ENCODE results near the gene PSMC3IP. TPM values are rescaled to one million over a fixed set of nuclear protein-coding genes. Genes with fewer than 3 reads are reported as not detected.

The PSMC3IP gene
- total RNA-seq, 1 donor from 2014 or later = 5.6 TPM

DNA sequence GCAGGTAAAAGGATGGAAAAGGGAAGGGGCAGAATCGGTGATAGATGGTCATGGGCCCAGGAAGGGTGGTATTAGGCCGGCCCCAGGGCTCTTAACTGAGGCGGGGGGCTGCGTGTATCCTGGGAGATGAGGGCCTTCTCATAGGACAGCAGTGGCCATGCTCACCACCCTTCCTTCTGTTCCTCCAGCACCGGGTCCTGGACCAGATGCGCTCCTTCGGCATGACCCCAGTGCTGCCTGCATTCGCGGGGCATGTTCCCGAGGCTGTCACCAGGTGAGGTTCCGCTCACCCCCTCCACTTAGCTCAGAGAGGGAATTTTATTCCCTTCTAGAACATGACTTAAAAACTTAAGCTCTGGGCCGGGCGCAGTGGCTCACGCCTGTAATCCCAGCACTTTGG, 39.0 kb downstream of the PSMC3IP start:
- H3K4me3 Mint-ChIP-seq (ENCODE audit: unreplicated experiment) = peak overlapping the region; percentile 85
- H3K27ac Mint-ChIP-seq (ENCODE audit: unreplicated experiment) = peak overlapping the region; percentile 71
- H3K9me3 Mint-ChIP-seq (ENCODE audit: unreplicated experiment) = no peaks in the 10 kb centered on the region
- no peak for DNase-seq (ENCODE audit: extremely low spot score, unreplicated experiment)
- H3K36me3 Mint-ChIP-seq (ENCODE audit: unreplicated experiment) = peaks cover 15% of the 10 kb centered on the region
- peaks cover 32% of the 10 kb centered on the region for H3K4me1 Mint-ChIP-seq (ENCODE audit: unreplicated experiment)
- no peaks in the 10 kb centered on the region for H3K27me3 Mint-ChIP-seq (ENCODE audit: unreplicated experiment)
- TF ChIP-seq, protein P1, sequence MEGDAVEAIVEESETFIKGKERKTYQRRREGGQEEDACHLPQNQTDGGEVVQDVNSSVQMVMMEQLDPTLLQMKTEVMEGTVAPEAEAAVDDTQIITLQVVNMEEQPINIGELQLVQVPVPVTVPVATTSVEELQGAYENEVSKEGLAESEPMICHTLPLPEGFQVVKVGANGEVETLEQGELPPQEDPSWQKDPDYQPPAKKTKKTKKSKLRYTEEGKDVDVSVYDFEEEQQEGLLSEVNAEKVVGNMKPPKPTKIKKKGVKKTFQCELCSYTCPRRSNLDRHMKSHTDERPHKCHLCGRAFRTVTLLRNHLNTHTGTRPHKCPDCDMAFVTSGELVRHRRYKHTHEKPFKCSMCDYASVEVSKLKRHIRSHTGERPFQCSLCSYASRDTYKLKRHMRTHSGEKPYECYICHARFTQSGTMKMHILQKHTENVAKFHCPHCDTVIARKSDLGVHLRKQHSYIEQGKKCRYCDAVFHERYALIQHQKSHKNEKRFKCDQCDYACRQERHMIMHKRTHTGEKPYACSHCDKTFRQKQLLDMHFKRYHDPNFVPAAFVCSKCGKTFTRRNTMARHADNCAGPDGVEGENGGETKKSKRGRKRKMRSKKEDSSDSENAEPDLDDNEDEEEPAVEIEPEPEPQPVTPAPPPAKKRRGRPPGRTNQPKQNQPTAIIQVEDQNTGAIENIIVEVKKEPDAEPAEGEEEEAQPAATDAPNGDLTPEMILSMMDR (IDR thresholded peaks at IDR 0.05) = no peak

DNA sequence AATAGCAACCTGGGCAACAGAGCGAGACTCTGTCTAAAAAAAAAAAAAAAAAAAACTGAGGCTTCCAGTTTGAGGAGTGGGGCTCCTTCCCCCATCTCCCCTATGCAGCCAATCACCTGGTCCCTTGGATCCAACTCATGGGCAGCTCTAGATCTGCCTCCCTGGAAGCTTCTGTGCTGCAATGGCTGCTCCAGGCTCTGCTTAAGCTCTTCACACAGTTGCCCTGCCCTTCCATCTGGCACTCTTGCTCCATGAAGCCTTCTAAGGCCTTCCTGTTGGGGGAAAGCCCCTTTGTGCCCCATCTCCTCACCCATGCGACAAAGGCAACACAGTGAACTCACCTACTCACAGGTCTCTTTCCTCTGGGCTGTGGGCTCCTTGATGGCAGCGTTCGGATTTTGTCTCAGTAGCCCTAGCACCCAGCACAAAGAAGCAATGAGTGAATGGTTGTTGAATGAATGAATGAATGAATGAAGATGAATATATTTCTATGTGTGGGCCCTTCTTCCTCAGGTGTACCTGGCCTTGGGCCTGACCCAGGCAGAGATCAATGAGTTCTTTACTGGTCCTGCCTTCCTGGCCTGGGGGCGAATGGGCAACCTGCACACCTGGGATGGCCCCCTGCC, 39.6 kb downstream of the PSMC3IP start:
- H3K27me3 Mint-ChIP-seq (ENCODE audit: unreplicated experiment) = no peaks in the 10 kb centered on the region
- DNase-seq (ENCODE audit: extremely low spot score, unreplicated experiment) = no peak
- peaks cover 34% of the 10 kb centered on the region for H3K4me1 Mint-ChIP-seq (ENCODE audit: unreplicated experiment)
- no peaks in the 10 kb centered on the region for H3K9me3 Mint-ChIP-seq (ENCODE audit: unreplicated experiment)
- H3K4me3 Mint-ChIP-seq (ENCODE audit: unreplicated experiment) = peak overlapping the region; percentile 85
- TF ChIP-seq, protein P1 (IDR thresholded peaks at IDR 0.05) = no peak
- H3K27ac Mint-ChIP-seq (ENCODE audit: unreplicated experiment) = peak overlapping the region; percentile 71
- peaks cover 12% of the 10 kb centered on the region for H3K36me3 Mint-ChIP-seq (ENCODE audit: unreplicated experiment)

- H3K27me3 Mint-ChIP-seq (ENCODE audit: unreplicated experiment) = no peaks in the 10 kb centered on the region
- peaks cover 34% of the 10 kb centered on the region for H3K4me1 Mint-ChIP-seq (ENCODE audit: unreplicated experiment)
- H3K4me3 Mint-ChIP-seq (ENCODE audit: unreplicated experiment) = peak overlapping the region; percentile 85
- H3K27ac Mint-ChIP-seq (ENCODE audit: unreplicated experiment) = peak overlapping the region; percentile 78
- DNase-seq (ENCODE audit: extremely low spot score, unreplicated experiment) = no peak
- no peaks in the 10 kb centered on the region for H3K9me3 Mint-ChIP-seq (ENCODE audit: unreplicated experiment)
- TF ChIP-seq, protein P1 (IDR thresholded peaks at IDR 0.05) = no peak
- peaks cover 10% of the 10 kb centered on the region for H3K36me3 Mint-ChIP-seq (ENCODE audit: unreplicated experiment)
These were observed 40.2 kb downstream of the PSMC3IP start for GRCh38 chr17:42537156-42537805.

DNA sequence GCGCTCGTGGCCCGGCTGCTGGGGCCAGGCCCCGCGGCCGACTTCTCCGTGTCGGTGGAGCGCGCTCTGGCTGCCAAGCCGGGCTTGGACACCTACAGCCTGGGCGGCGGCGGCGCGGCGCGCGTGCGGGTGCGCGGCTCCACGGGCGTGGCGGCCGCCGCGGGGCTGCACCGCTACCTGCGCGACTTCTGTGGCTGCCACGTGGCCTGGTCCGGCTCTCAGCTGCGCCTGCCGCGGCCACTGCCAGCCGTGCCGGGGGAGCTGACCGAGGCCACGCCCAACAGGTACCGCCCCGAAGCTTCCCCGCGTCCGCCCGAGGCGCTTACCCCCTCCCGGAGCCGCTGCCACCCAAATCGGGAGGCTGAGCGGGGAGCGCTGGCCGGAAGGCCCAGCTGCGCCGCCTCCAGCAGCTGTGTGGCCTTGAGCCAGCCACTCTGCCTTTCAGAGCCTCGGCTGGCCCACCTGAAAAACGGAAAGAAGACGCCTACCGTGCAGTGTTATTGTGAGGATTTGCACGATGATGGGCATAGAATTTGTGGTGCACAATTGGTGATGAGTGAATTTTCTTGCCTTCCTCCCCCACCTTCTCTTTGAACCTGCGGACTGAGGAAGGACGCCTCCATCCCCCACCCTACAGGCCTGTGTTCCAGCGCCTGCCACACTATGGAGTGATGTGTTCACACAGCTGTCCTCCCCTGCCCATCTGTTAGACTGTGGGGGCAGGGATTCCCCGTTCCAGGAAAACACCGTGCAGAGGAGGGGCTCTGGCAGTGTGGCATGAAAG, 41.0 kb downstream of the PSMC3IP start:
- peak; percentile 91 for DNase-seq (ENCODE audit: extremely low spot score, unreplicated experiment)
- Mint-ChIP-seq H3K36me3 (ENCODE audit: unreplicated experiment) (peaks cover 10% of the 10 kb centered on the region), H3K4me3 (ENCODE audit: unreplicated experiment) (peak overlapping the region; percentile 85), H3K9me3 (ENCODE audit: unreplicated experiment) (no peaks in the 10 kb centered on the region), H3K27me3 (ENCODE audit: unreplicated experiment) (no peaks in the 10 kb centered on the region), H3K27ac (ENCODE audit: unreplicated experiment) (peak overlapping the region; percentile 78), H3K4me1 (ENCODE audit: unreplicated experiment) (peaks cover 39% of the 10 kb centered on the region)
- TF ChIP-seq, protein P1 (IDR thresholded peaks at IDR 0.05) = no peak

- H3K27me3 Mint-ChIP-seq (ENCODE audit: unreplicated experiment) = no peaks in the 10 kb centered on the region
- DNase-seq (ENCODE audit: extremely low spot score, unreplicated experiment) = peak; percentile 98
- peak within 1 kb of the TSS; percentile 96 for H3K27ac Mint-ChIP-seq (ENCODE audit: unreplicated experiment)
These were observed 41.5 kb downstream of the PSMC3IP start, which contains the start of gene NAGLU for GRCh38 chr17:42536048-42536371. Gene NAGLU (plus strand): TSS chr17:42536241. CDS start chr17:42536273, 32 bp downstream.

More at GRCh38 chr17:42536048-42536371, 41.5 kb downstream of the PSMC3IP start, which contains the start of gene NAGLU:
- Mint-ChIP-seq H3K36me3 (ENCODE audit: unreplicated experiment) (peaks cover 10% of the 10 kb centered on the region), H3K4me1 (ENCODE audit: unreplicated experiment) (peaks cover 44% of the 10 kb centered on the region), H3K9me3 (ENCODE audit: unreplicated experiment) (no peaks in the 10 kb centered on the region), H3K4me3 (ENCODE audit: unreplicated experiment) (peak within 1 kb of the TSS; percentile 85)
- TF ChIP-seq, protein P1 (IDR thresholded peaks at IDR 0.05) = no peak

Data from osteocyte (in vitro differentiated cells).